Osteocyte (in vitro differentiated cells): Measurements from ENCODE around the gene HYOU1. TPM values are rescaled to one million over a fixed set of nuclear protein-coding genes. Genes with fewer than 3 reads are reported as not detected.

Source experiments
- DNase-seq: peaks from one replicate; pipeline ENCODE4 v3.0.0; 2021; ENCODE audit warnings: mixed read lengths; ENCODE audit not compliant: unreplicated experiment; ENCODE audit errors: extremely low spot score
- H3K27ac Mint-ChIP-seq: one replicate; pipeline ENCODE4 v1.8.0; 2021; ENCODE audit warnings: mild to moderate bottlenecking, mixed read lengths; ENCODE audit not compliant: unreplicated experiment
- H3K27me3 Mint-ChIP-seq: one replicate; pipeline ENCODE4 v1.8.0; 2021; ENCODE audit warnings: mixed read lengths; ENCODE audit not compliant: unreplicated experiment
- H3K36me3 Mint-ChIP-seq: one replicate; pipeline ENCODE4 v1.8.0; 2021; ENCODE audit warnings: mixed read lengths; ENCODE audit not compliant: unreplicated experiment
- H3K4me1 Mint-ChIP-seq: one replicate; pipeline ENCODE4 v1.8.0; 2021; ENCODE audit warnings: mixed read lengths; ENCODE audit not compliant: unreplicated experiment
- H3K4me3 Mint-ChIP-seq: one replicate; pipeline ENCODE4 v1.8.0; 2021; ENCODE audit warnings: mild to moderate bottlenecking, moderate library complexity, mixed read lengths; ENCODE audit not compliant: unreplicated experiment
- H3K9me3 Mint-ChIP-seq: one replicate; pipeline ENCODE4 v1.8.0; 2021; ENCODE audit warnings: mixed read lengths; ENCODE audit not compliant: unreplicated experiment
- CTCF ChIP-seq: fragments of 200-600 bp; sonication (generic); IDR thresholded peaks from 2 replicates; pipeline ENCODE4 v1.5.0; 2021; ENCODE audit warnings: antibody characterized with exemption, mild to moderate bottlenecking, moderate library complexity
- total RNA-seq: library from RNA; stranded (reverse); gene quantifications from 2 replicates; pipeline ENCODE4 v1.2.1, GENCODE V29; 2021

The HYOU1 gene
- total RNA-seq, 1 donor from 2014 or later, result 168 TPM

- TF ChIP-seq CTCF, result peak; percentile 17
- Mint-ChIP-seq H3K27ac (peak overlapping the region; percentile 100), H3K4me1 (peaks cover 31% of the 10 kb centered on the region), H3K36me3 (peaks cover 19% of the 10 kb centered on the region), H3K4me3 (peak overlapping the region; percentile 97), H3K27me3 (no peaks in the 10 kb centered on the region), H3K9me3 (no peaks in the 10 kb centered on the region)
- DNase-seq, result no peak
These were observed 44.2 kb upstream of the HYOU1 start for GRCh38 chr11:119100994-119101758.

GRCh38 chr11:119100246-119100970, 43.4 kb upstream of the HYOU1 start:
- Mint-ChIP-seq H3K9me3 (no peaks in the 10 kb centered on the region), H3K27me3 (no peaks in the 10 kb centered on the region), H3K4me3 (peak overlapping the region; percentile 97), H3K4me1 (peaks cover 37% of the 10 kb centered on the region), H3K27ac (peak overlapping the region; percentile 100), H3K36me3 (peaks cover 19% of the 10 kb centered on the region)
- no peak for DNase-seq
- peak; percentile 60 for TF ChIP-seq CTCF

GRCh38 chr11:119099711-119100110, 42.7 kb upstream of the HYOU1 start:
- H3K27ac Mint-ChIP-seq, result peak overlapping the region; percentile 100
- no peaks in the 10 kb centered on the region for H3K27me3 Mint-ChIP-seq
- no peaks in the 10 kb centered on the region for H3K9me3 Mint-ChIP-seq
- TF ChIP-seq CTCF, result no peak
- peaks cover 32% of the 10 kb centered on the region for H3K4me1 Mint-ChIP-seq
- peaks cover 19% of the 10 kb centered on the region for H3K36me3 Mint-ChIP-seq
- no peak overlapping the region for H3K4me3 Mint-ChIP-seq
- no peak for DNase-seq

- peaks cover 19% of the 10 kb centered on the region for H3K36me3 Mint-ChIP-seq
- H3K4me3 Mint-ChIP-seq, result peak overlapping the region; percentile 86
- peak; percentile 99 for DNase-seq
- TF ChIP-seq CTCF, result peak; percentile 19
- H3K9me3 Mint-ChIP-seq, result no peaks in the 10 kb centered on the region
- H3K27ac Mint-ChIP-seq, result peak overlapping the region; percentile 93
- H3K4me1 Mint-ChIP-seq, result peaks cover 35% of the 10 kb centered on the region
- H3K27me3 Mint-ChIP-seq, result no peaks in the 10 kb centered on the region
These were observed 38.3 kb upstream of the HYOU1 start for GRCh38 chr11:119095066-119095880.

GRCh38 chr11:119094816-119095065, 37.7 kb upstream of the HYOU1 start:
- DNase-seq, result peak; percentile 94
- Mint-ChIP-seq H3K9me3 (no peaks in the 10 kb centered on the region), H3K27ac (peak overlapping the region; percentile 93), H3K36me3 (peaks cover 19% of the 10 kb centered on the region), H3K4me1 (peaks cover 30% of the 10 kb centered on the region), H3K27me3 (no peaks in the 10 kb centered on the region), H3K4me3 (peak overlapping the region; percentile 86)
- peak; percentile 74 for TF ChIP-seq CTCF
